Epithelial cell of proximal tubule (primary cell): ENCODE data around the gene FAM156A. TPM values are rescaled to one million over a fixed set of nuclear protein-coding genes. Genes with fewer than 3 reads are reported as not detected.
"Not testable (repeated sequence)": the region's sequence is repeated elsewhere in the genome, so short reads cannot be mapped to it uniquely, and the experiment has no call there.

Source experiments
- DNase-seq: peaks from one replicate; pipeline ENCODE4 v3.0.0-alpha.2; 2011; ENCODE audit warnings: low read depth
- H3K4me3 ChIP-seq: 2 replicates; pipeline ENCODE4 v1.5.1; 2011; ENCODE audit warnings: low read depth, mild to moderate bottlenecking, low read length
- total RNA-seq: library from RNA; depleted of rRNA; stranded (reverse); fragments of >200 nt; gene quantifications from 2 replicates; pipeline ENCODE4 v1.2.3, GENCODE V29; 2015
- TF ChIP-seq, protein P1 (sequence below): conservative IDR thresholded peaks from 2 replicates; pipeline ENCODE4 v1.5.1; 2012; ENCODE audit warnings: low read depth, mild to moderate bottlenecking, low read length

FAM156A gene
- total RNA-seq, 1 donor from 2014 or later = 12.6 TPM

DNA sequence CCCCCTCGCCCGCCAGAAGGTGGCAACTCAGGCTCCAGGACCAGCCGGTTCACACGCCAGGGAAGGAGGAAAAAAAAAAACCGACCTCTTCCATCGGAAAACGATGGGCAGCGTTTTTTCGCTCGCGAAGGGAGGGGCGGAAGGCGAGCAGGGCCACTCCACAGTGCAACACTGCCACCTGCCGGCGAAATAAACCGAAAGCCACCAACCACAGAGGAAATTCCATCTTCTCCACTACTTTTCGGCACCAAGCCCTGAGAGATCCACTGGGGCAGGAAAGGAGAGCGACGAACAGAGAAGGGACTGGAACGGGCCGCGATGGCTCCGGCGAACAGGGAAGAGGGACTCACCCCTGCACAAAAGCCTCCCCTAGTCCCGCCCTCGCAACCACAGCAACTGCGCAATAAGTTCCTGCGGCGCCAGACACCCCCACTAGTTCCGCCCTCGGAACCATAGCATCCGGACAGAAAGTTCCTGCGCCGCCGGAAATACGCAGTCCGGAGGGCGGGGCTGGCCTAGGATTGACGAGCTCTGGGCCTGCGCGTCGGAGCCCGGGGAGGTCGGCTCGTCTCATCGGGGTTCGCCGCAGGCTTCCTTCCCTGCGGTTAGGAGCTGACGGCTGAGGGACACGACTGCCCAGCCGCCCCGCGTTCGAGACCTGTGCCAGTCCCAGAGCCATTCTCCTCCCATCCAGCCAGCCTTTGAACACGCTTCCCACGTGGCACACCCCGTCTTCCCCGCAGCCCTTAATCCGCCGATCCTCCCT is 23.4 kb downstream of the FAM156A start:
- DNase-seq = no peak
- TF ChIP-seq, protein P1, sequence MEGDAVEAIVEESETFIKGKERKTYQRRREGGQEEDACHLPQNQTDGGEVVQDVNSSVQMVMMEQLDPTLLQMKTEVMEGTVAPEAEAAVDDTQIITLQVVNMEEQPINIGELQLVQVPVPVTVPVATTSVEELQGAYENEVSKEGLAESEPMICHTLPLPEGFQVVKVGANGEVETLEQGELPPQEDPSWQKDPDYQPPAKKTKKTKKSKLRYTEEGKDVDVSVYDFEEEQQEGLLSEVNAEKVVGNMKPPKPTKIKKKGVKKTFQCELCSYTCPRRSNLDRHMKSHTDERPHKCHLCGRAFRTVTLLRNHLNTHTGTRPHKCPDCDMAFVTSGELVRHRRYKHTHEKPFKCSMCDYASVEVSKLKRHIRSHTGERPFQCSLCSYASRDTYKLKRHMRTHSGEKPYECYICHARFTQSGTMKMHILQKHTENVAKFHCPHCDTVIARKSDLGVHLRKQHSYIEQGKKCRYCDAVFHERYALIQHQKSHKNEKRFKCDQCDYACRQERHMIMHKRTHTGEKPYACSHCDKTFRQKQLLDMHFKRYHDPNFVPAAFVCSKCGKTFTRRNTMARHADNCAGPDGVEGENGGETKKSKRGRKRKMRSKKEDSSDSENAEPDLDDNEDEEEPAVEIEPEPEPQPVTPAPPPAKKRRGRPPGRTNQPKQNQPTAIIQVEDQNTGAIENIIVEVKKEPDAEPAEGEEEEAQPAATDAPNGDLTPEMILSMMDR = peak; percentile 73
- H3K4me3 ChIP-seq = peak overlapping the region; percentile 68

GRCh38 chrX:52933976-52934703 is 24.2 kb downstream of the FAM156A start:
- DNase-seq = no peak
- TF ChIP-seq, protein P1 = no peak
- peak overlapping the region; percentile 68 for H3K4me3 ChIP-seq

- DNase-seq = no peak
- TF ChIP-seq, protein P1 = no peak
- H3K4me3 ChIP-seq = no peak overlapping the region
Measured at GRCh38 chrX:52933213-52933612, 25.1 kb downstream of the FAM156A start.

DNA sequence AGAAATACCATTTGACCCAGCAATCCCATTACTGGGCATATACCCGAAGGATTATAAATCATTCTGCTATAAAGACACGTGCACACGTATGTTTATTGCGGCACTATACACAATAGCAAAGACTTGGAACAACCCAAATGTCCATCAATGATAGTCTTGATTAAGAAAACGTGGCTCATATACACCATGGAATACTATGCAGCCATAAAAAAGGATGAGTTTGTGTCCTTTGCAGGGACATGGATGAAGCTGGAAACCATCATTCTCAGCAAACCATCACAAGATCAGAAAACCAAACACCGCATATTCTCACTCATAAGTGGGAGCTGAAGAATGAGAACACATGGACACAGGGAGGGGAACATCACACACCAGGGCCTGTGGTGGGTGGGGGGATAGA is 28.1 kb downstream of the FAM156A start:
- DNase-seq, H3K4me3 ChIP-seq: not testable (repeated sequence)

- no peak for DNase-seq
- TF ChIP-seq, protein P1 = no peak
- no peak overlapping the region for H3K4me3 ChIP-seq
Measured at GRCh38 chrX:52923781-52924241, 34.5 kb downstream of the FAM156A start.

DNA sequence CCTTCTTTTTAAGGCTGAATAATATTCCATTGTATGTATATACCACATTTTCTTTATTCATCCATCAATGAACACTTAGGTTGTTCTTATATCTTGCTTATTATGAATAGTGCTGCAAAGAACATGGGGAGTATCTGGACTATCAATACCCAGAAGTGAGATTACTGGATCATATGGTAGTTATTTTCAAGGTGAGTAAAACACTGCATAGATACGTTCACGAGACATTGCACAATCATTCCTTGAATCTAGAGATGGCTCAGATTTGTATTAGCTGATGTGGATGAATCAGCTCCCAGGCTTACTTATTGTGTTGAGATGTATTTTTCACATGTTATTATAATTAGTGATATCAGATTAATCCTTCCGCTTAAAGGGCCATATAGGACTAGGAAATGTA is 43.6 kb downstream of the FAM156A start:
- H3K4me3 ChIP-seq, DNase-seq: not testable (repeated sequence)

- not testable (repeated sequence) for DNase-seq, H3K4me3 ChIP-seq
Measured at GRCh38 chrX:52913681-52914080, 44.6 kb downstream of the FAM156A start.

DNA sequence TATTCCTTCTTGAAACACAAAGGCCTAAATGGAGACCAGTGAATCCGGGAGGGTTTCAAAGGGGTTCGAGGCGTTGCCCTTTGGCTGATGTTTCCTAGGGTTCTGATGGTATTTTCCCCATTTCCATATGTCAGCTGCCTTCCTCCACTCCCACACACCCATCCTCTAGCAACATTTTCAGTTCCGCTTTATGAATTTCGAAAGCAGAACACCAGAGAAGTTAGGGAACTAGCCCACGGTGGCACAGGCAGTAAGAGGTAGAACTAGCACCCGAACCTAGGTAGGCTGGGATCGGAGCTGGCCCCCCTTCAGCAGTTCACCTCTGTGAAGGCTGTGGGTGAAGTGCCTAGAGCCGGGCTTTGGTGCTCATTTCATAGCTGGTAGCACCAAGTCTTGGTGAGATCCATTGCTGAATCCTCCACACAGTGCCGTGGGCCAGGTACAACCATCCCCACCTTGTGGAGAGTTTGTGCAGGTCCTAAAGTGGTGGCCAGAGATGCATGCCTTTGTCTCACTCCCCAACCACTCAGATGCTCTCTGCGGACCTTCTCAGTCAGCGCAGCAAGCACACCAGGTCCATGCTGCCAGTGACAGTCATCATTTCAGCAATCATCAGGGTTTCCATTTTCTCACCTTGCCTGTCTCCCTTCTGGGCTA is 48.9 kb downstream of the FAM156A start:
- H3K4me3 ChIP-seq, DNase-seq: not testable (repeated sequence)

DNA sequence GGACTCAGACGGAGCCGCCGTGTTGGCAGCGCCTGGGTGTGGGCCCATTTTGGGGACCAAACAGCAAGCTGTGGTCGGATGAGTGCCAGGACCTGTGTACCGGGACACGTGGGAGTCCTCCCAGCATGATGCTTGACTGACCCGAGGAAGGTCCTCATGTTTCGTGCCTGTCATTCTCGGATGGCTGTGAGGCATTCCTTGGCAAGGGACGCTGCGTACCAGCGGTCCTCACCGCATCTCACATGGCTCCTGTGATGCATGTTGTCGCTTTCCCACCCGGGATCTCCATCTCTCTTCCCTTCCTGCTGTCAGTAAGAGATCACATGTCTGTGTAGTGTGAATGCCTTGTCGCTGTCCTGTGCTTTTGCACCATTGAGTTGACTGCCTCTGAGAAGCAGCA is 50.4 kb downstream of the FAM156A start:
- DNase-seq, H3K4me3 ChIP-seq: not testable (repeated sequence)

DNA sequence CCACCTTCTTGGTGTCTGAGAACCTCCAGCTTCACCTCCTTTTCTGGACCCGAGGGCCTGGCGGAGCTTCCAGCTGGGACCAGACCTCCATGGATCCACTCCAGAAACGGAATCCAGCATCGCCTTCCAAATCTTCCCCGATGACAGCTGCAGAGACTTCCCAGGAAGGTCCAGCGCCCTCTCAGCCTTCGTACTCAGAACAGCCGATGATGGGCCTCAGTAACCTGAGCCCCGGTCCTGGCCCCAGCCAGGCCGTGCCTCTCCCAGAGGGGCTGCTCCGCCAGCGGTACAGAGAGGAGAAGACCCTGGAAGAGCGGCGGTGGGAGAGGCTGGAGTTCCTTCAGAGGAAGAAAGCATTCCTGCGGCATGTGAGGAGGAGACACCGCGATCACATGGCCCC is 51.2 kb downstream of the FAM156A start:
- H3K4me3 ChIP-seq, DNase-seq: not testable (repeated sequence)

DNA sequence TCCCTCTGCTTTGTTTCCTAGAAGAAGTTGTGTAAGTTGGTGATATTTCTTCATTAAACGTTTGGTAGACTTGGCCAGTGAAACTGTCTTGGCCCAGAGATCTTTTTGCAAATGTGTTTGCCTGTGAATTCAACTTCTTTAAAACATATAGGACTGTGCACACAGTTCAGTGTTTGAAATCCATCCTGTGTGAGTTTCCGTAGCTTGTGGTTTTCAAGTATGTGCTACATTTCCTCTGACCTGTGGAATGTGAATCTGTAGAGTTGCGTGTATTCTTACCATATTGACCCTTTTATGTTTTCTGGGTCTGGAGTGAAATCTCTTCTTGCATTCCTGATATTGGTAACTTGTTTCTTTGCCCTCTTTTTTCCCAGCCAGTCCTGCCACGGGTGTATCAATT is 52.2 kb downstream of the FAM156A start:
- H3K4me3 ChIP-seq, DNase-seq: not testable (repeated sequence)

GRCh38 chrX:52905531-52905930 is 52.8 kb downstream of the FAM156A start:
- not testable (repeated sequence) for H3K4me3 ChIP-seq, DNase-seq
